ENCODE measurements around the gene MAP3K13. TPM values are rescaled to one million over a fixed set of nuclear protein-coding genes. Genes with fewer than 3 reads are reported as not detected.
A peak's percentile ranks its signal among the peaks of the same experiment; 100 is the strongest.

MAP3K13 gene
- total RNA-seq, 2 donors from 2014 or later: 17.9 to 22.2 TPM

DNA sequence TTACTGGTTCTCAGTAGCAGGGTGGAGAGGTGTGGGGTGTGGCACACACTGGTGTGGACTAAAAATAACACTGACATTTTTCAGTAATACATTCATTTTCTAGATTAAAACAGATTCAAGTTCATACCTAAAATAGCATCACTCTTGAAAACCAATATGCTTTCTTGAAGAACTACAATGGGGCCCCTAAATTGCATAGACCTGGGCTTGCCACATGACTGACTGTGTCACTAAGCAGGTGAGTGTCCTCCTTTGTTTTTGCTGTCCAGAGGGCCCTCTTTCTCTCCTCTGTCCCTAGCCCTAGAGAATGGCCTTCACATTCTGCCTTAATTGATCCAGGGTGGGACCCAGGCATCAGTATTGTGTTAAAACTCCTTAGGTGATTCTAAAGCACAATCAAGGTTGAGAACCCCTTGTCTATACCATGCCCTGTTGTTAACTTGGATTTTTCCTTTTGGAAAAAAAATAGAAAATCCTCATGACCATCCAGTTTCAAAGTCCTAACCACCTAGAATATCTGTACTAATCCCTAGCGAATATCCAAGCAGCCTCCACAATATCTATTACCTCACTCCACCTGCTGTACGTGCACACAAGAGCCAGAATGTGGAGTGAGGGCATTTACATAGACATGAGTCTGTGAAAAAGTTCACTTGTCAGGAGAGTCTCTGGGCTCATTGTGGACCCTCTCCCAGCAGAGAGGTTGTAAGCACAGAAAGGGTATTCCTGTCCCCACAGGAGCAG is 154.6 kb downstream of the MAP3K13 start:
- Mint-ChIP-seq H3K9me3 (no peaks in the 10 kb centered on the region), H3K27me3 (peaks cover 30% of the 10 kb centered on the region), H3K36me3 (ENCODE audit: low read depth) (no peaks in the 10 kb centered on the region), H3K4me1 (no peaks in the 10 kb centered on the region), H3K4me3 (no peak overlapping the region), H3K27ac (no peak overlapping the region)
- no peak for ATAC-seq (replicated peaks)

DNA sequence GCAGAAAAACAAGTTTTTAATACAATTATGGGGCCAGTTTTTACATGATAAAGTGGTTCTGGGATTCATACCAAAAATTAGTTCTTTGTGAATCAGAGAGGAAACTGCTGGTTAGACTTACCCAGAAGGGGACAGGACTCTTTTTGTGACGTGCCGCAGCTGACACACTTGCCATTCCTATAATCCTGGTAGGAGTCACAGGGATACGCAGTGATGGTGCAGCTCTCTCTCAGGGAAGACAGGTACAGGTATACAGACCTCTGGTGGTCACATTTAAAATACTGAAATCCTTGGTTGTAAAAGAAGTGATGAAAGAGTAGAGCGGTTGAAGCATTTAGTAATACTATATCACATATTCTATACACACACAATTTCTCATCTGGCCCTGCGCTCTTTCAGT is 156.1 kb downstream of the MAP3K13 start:
- Mint-ChIP-seq H3K27ac (no peak overlapping the region), H3K4me1 (no peaks in the 10 kb centered on the region), H3K36me3 (ENCODE audit: low read depth) (no peaks in the 10 kb centered on the region), H3K27me3 (peaks cover 28% of the 10 kb centered on the region), H3K4me3 (no peak overlapping the region), H3K9me3 (no peaks in the 10 kb centered on the region)
- ATAC-seq (replicated peaks): no peak

DNA sequence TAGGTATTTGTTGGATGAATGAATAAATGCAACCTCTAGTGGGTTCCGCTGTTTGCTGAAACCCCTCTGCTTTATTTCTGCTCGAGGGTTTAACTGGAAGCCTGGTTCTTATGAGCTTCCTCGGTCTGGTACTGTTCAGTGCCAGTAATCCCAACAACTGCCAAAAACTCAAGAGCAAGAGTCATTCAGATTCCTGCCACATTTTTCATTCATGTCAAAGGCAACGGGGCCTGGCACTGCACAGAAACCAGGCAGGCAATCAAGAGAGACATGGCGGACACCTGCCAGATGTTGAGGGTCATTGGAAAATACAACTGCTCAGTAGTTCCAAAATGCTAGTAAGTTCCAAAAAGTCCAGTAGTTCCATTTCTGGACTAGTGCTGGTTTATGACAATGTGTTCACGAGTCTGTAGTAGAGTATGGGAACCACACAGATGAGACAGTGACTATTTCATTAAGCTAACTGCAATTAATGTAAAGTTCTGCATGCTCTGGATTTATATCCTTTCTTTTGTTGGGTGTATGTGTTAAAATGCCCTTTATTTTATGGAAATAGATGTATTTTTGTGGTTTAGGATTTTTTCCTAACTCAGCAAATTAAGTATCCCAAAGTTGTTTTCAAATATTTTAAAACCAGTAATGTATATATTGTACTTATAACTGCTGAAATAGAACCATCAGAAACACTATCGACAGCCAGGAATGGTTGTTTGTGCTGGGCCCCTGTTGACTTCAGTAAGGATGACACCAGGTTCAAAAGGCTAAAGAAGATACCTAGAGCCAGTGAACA is 158.6 kb downstream of the MAP3K13 start:
- H3K4me3 Mint-ChIP-seq: no peak overlapping the region

DNA sequence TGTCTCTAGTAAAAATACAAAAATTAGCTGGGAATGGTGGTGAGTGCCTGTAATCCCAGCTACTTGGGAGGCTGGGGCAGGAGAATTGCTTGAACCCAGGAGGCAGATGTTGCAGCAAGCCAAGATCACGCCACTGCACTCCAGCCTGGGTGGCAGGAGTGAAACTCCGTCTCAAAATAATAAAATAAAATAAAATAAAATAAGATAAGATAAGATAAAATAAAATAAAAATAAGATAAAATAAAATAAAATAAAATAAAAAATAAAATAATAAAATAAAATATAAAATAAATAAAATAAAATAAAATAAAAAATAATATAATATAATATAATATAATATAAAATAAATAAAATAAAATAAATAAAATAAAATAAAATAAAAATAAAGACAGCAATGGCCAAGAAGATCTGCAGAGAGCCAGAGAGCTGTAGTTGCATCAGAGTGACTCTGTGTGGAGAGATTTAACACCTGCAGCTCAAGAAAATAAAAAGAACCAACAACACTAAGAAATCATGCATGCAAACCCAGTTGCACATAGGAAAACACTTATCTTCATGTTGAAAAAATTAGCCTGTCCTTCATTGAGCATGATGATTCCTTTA is 163.5 kb downstream of the MAP3K13 start:
- no peak overlapping the region for H3K4me3 Mint-ChIP-seq
- H3K36me3 Mint-ChIP-seq (ENCODE audit: low read depth): no peaks in the 10 kb centered on the region
- H3K27me3 Mint-ChIP-seq: peaks cover 8% of the 10 kb centered on the region
- no peak overlapping the region for H3K27ac Mint-ChIP-seq
- no peaks in the 10 kb centered on the region for H3K4me1 Mint-ChIP-seq
- no peak for ATAC-seq (replicated peaks)
- H3K9me3 Mint-ChIP-seq: no peaks in the 10 kb centered on the region

More for the DNA sequence above, 158.6 kb downstream of the MAP3K13 start:
- Mint-ChIP-seq H3K9me3 (no peaks in the 10 kb centered on the region), H3K27me3 (peaks cover 23% of the 10 kb centered on the region), H3K4me1 (no peaks in the 10 kb centered on the region), H3K36me3 (ENCODE audit: low read depth) (no peaks in the 10 kb centered on the region), H3K27ac (no peak overlapping the region)
- ATAC-seq (replicated peaks): no peak

DNA sequence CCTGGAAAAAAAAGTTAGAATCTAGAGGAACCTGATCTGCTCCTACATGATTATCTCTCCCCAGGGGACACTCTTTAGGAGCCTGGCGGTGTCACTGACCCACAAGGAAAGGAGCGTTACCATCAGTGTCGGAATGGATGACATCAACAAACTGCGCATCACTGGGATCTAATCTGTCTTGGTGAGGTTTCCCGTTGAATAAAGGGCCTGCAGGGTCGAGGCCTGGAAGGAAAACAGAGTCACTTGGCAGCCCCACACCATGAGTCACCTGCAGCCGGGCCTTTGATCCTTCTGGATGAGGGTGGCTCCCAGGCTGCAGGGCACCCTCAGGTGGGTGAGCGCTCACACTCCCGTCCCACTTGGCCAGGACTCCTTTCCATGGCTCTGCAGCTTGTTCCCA is 164.4 kb downstream of the MAP3K13 start:
- Mint-ChIP-seq H3K9me3 (no peaks in the 10 kb centered on the region), H3K36me3 (ENCODE audit: low read depth) (no peaks in the 10 kb centered on the region), H3K27ac (no peak overlapping the region), H3K4me1 (no peaks in the 10 kb centered on the region), H3K4me3 (no peak overlapping the region), H3K27me3 (peaks cover 5% of the 10 kb centered on the region)
- no peak for ATAC-seq (replicated peaks)

DNA sequence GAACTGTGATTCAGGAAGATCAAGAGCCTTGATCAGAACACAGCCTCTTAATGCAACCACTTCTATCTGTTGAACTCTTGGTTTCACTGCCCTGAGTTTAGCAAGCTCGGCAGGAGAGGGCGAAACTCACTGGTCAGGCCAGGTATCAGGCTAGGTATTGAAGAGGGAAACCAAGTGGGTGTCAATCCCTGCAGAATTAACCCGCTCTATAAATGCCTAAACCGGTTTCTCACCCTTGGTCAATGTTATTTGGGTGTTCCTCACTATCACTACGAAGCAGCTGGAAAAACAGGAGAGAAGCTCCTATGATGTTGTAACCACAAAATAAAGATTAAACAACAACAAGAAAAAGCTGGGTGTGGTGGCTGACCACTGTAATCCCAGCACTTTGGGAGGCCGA is 165.6 kb downstream of the MAP3K13 start:
- no peaks in the 10 kb centered on the region for H3K9me3 Mint-ChIP-seq
- no peaks in the 10 kb centered on the region for H3K4me1 Mint-ChIP-seq
- H3K36me3 Mint-ChIP-seq (ENCODE audit: low read depth): no peaks in the 10 kb centered on the region
- no peak overlapping the region for H3K27ac Mint-ChIP-seq
- H3K27me3 Mint-ChIP-seq: peaks cover 3% of the 10 kb centered on the region
- no peak for ATAC-seq (replicated peaks)
- H3K4me3 Mint-ChIP-seq: no peak overlapping the region

DNA sequence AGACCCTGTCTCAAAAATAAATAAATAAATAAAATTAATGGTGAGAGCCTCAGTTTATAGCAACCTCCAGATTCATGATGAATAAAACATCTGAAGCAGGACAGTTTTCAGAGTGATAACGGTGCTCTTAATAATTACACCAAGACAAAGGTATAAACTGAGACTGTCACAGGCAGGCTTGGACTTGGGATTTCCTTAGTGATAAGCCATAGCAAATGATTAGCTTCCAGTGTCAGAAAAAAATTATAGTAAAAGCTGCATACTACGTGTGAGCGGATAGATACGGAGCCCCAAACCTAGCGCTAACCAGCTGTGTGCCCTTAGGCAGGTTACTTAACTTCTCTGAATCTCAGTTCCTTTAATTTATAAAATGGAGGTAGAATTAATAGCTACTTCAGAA is 167.9 kb downstream of the MAP3K13 start:
- Mint-ChIP-seq H3K36me3 (ENCODE audit: low read depth) (no peaks in the 10 kb centered on the region), H3K4me3 (no peak overlapping the region), H3K9me3 (no peaks in the 10 kb centered on the region), H3K4me1 (no peaks in the 10 kb centered on the region), H3K27ac (no peak overlapping the region), H3K27me3 (no peaks in the 10 kb centered on the region)
- no peak for ATAC-seq (replicated peaks)

DNA sequence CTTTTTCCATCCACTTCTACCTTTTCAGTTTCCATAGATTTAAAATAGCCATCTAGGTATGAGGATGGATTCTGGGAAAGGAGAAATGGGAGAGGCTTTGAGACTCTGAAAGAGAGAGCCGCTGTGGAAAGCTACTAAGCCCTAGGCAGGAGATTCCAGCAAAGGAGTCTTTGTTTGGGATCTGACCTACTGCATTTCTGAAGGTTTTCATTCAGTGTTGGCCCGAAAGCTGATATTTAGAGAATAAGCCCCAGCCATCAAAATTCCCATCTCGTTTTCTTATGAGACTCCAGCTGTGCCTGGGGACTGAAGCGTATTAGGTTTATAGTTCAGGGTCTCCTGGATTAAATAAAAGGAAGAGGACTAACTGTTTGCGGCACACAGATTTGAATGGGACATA is 170.0 kb downstream of the MAP3K13 start:
- no peak for ATAC-seq (replicated peaks)
- Mint-ChIP-seq H3K27me3 (no peaks in the 10 kb centered on the region), H3K9me3 (no peaks in the 10 kb centered on the region), H3K4me1 (peaks cover 7% of the 10 kb centered on the region), H3K27ac (no peak overlapping the region), H3K4me3 (no peak overlapping the region), H3K36me3 (ENCODE audit: low read depth) (no peaks in the 10 kb centered on the region)

DNA sequence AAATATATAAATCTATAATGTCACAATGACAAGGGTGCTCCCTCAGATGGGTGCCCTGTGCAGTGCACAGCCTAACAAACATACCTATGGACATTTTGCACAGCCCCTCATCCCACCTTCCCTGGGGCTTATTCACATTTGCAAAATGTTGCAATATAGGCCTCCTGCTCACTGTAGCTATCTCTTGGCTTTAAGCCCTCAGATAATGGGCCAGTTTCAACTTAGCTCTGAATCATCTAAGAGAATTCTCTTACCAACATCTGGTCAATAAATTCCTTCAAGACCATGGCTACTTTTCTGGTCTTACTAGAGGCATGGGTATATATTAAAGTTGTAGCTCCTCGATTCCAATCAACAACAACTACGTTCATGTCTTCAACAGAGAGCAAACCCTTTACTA is 171.6 kb downstream of the MAP3K13 start:
- H3K27me3 Mint-ChIP-seq: no peaks in the 10 kb centered on the region
- no peak overlapping the region for H3K27ac Mint-ChIP-seq
- H3K4me3 Mint-ChIP-seq: no peak overlapping the region
- no peaks in the 10 kb centered on the region for H3K9me3 Mint-ChIP-seq
- ATAC-seq (replicated peaks): no peak
- no peaks in the 10 kb centered on the region for H3K36me3 Mint-ChIP-seq (ENCODE audit: low read depth)
- peaks cover 7% of the 10 kb centered on the region for H3K4me1 Mint-ChIP-seq

DNA sequence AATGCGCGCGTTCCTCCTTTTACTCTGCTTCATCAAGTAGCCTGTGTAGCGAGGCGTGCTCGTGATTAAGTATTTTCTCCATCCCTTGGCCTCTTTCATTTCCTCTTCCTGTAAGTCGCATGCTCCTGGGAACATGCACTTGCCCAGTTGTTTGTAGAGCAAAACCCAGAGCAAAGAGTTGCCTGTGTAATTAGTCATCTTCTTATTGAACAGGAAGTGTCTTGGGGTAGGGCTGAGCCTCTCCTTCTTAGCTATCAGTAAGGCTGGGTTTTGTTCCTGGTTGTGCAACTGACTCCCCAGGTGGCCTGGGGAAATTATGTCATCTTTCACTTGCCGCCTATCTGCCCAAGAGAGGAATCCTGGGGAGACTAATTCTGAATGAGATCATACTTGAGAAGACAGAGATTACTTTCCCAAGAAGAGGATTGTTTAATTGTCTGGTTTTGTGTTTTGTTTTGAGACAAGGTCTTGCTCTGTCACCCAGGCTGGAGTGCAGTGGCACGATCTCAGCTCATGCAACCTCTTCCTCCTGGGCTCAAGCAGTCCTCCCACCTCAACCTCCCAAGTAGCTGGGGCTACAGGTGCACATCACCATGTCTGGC is 174.5 kb downstream of the MAP3K13 start:
- peak overlapping the region; percentile 59 for H3K4me3 Mint-ChIP-seq
- peaks cover 7% of the 10 kb centered on the region for H3K4me1 Mint-ChIP-seq
- H3K9me3 Mint-ChIP-seq: no peaks in the 10 kb centered on the region
- no peaks in the 10 kb centered on the region for H3K27me3 Mint-ChIP-seq
- peak; percentile 98 for ATAC-seq (replicated peaks)
- H3K36me3 Mint-ChIP-seq (ENCODE audit: low read depth): no peaks in the 10 kb centered on the region
- peak overlapping the region; percentile 80 for H3K27ac Mint-ChIP-seq

Other genes with a start within 250 kb of the MAP3K13 start
- under 1 TPM in 1 of 2 donors, not detected in 1; 0.04 TPM for gene C3orf70, start 210.1 kb upstream of the MAP3K13 start, total RNA-seq
- 1 to 10 TPM; 1.9 to 3.4 TPM for gene EHHADH, start 109.1 kb upstream of the MAP3K13 start, total RNA-seq
- gene TMEM41A, start 135.9 kb downstream of the MAP3K13 start, total RNA-seq: 10 to 100 TPM; 30.6 to 49.9 TPM
- gene LIPH, start 189.5 kb downstream of the MAP3K13 start, total RNA-seq: under 1 TPM in 1 of 2 donors, not detected in 1; 0.65 TPM
- gene SENP2, start 223.2 kb downstream of the MAP3K13 start, total RNA-seq: 10 to 100 TPM; 31.2 to 42.4 TPM

All from activated T-helper 17 cell treated with anti-CD3 and anti-CD28 coated beads, Interleukin-2, amount 50 U/mL, for 72 hours (primary cell).